Bronchial epithelial cell (primary cell): ENCODE data around the gene SP110. TPM values are rescaled to one million over a fixed set of nuclear protein-coding genes. Genes with fewer than 3 reads are reported as not detected.

Experiments
- DNase-seq: peaks from one replicate; pipeline ENCODE4 v3.0.0-alpha.2; 2010; ENCODE audit warnings: low read depth
- FAIRE-seq: peaks from 2 replicates; lab custom pipeline; 2011; peaks lifted over from hg19 to GRCh38; lab: Jason Lieb, UNC
- H3K27me3 ChIP-seq: 2 replicates; pipeline ENCODE4 v1.5.1; 2011; ENCODE audit warnings: low read length; ENCODE audit not compliant: control insufficient read depth, insufficient read depth
- H3K36me3 ChIP-seq: 2 replicates; pipeline ENCODE4 v1.5.1; 2011; ENCODE audit warnings: low read length; ENCODE audit not compliant: control insufficient read depth, insufficient read depth
- H3K4me3 ChIP-seq: 2 replicates; pipeline ENCODE4 v1.5.1; 2011; ENCODE audit warnings: mild to moderate bottlenecking, low read depth, low read length, control low read depth
- CTCF ChIP-seq: IDR thresholded peaks from 2 replicates; pipeline ENCODE4 v1.5.1; 2011; ENCODE audit warnings: mild to moderate bottlenecking, moderate library complexity, low read length, control low read depth, inconsistent platforms; ENCODE audit not compliant: insufficient read depth, severe bottlenecking
- total RNA-seq: library from RNA; depleted of rRNA; stranded (reverse); fragments of >200 nt; gene quantifications from 2 replicates; pipeline ENCODE4 v1.2.1, GENCODE V29; 2014

SP110 gene
- total RNA-seq, 1 donor from 2014 or later = 0.53 TPM

- H3K27me3 ChIP-seq = no peaks in the 10 kb centered on the region
- FAIRE-seq (no peak), DNase-seq (no peak)
- TF ChIP-seq CTCF = no peak
- H3K4me3 ChIP-seq = no peak overlapping the region
- H3K36me3 ChIP-seq = peaks cover 1% of the 10 kb centered on the region
Observed at GRCh38 chr2:230202430-230203109, 17.2 kb downstream of the SP110 start.

DNA sequence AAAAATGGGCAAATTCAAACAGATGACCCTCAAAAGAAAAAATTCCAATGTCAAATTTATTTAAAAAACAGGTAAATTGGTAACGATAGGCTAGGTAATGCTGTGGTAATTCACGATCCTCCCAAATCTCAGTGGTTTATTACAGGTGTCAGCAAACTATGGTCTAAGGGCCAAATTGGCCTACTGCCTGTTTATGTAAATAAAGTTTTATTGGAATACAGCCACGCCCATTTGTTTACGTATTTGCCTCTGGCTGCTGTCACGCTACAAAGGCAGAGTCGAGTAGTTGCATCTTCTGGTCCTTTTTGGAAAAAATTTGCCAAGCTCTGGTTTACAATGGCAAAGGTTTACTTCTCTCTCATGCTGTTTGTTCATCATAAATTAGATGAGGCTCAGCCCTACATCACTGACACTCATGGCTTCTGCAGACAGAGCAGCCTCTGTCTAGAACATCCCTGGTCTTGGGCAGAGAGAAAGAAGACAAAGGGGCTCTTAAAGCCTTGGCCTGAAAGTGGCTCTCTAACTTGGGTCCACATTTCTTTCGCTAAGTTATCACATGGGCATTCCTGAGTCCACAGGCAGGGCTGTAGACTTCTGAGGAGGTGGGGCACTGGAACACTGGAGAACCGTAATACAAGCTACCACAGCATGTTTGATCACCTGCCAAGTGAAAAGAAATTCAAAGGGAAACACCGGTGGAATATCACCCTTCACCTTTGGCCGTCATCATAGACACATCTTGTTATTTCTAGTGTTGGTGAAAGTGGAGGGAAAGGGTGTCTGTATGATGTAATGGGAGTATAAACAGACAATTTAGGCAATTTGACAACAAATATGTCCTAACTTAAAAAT, 34.8 kb downstream of the SP110 start:
- TF ChIP-seq CTCF = no peak
- no peak for DNase-seq
- Histone ChIP-seq H3K36me3 (no peaks in the 10 kb centered on the region), H3K27me3 (no peaks in the 10 kb centered on the region), H3K4me3 (no peak overlapping the region)
- no peak for FAIRE-seq

- no peak for FAIRE-seq
Observed at GRCh38 chr2:230181195-230181594, 38.6 kb downstream of the SP110 start.

DNA sequence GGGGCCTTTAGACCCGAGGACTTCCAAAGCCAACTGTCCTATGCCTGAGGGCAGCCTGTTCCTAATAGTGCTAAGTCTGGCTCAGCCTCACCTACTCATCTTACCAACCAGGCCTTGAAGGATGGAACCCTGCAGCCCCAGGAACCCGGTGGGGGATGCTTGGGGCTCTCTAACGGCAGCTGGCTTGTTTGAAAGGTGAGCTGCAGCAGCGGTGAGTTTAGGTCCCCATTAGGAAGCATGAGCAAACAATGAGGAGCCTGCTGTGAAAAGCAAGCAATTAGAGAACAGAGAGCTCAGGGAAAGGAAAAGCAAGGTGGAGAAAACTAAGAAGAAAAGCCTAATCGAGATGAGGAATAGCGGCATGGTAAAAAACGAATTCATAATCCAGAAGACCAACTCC, 39.9 kb downstream of the SP110 start:
- DNase-seq (no peak), FAIRE-seq (no peak)
- H3K27me3 ChIP-seq = no peaks in the 10 kb centered on the region
- no peak overlapping the region for H3K4me3 ChIP-seq
- peaks cover 1% of the 10 kb centered on the region for H3K36me3 ChIP-seq
- TF ChIP-seq CTCF = no peak

More at GRCh38 chr2:230181195-230181594, 38.6 kb downstream of the SP110 start:
- Histone ChIP-seq H3K4me3 (no peak overlapping the region), H3K36me3 (peaks cover 1% of the 10 kb centered on the region), H3K27me3 (no peaks in the 10 kb centered on the region)
- no peak for TF ChIP-seq CTCF
- no peak for DNase-seq

- no peak for FAIRE-seq
- no peak for DNase-seq
- Histone ChIP-seq H3K4me3 (no peak overlapping the region), H3K27me3 (no peaks in the 10 kb centered on the region), H3K36me3 (peaks cover 1% of the 10 kb centered on the region)
- TF ChIP-seq CTCF = no peak
Observed at GRCh38 chr2:230178546-230179485, 41.0 kb downstream of the SP110 start.
